NT2/D1 (cell line): ENCODE results near the gene SLC16A13.
"Not testable (repeated sequence)": the region's sequence is repeated elsewhere in the genome, so short reads cannot be mapped to it uniquely, and the experiment has no call there.

Experiments
- DNase-seq: peaks from one replicate; pipeline ENCODE4 v3.0.0-alpha.2; 2011; ENCODE audit warnings: low read depth, low spot score
- H3K27me3 ChIP-seq: 2 replicates; pipeline ENCODE4 v1.6.0; 2011; ENCODE audit warnings: mild to moderate bottlenecking; ENCODE audit not compliant: insufficient read length, insufficient read depth
- H3K36me3 ChIP-seq: 2 replicates; pipeline ENCODE4 v1.6.1; 2011; ENCODE audit warnings: mild to moderate bottlenecking, low read length, mixed read lengths; ENCODE audit not compliant: insufficient read depth, insufficient read length
- H3K4me1 ChIP-seq: 2 replicates; pipeline ENCODE4 v1.5.1; 2011; ENCODE audit not compliant: insufficient read depth, insufficient read length
- H3K4me3 ChIP-seq: 2 replicates; pipeline ENCODE4 v1.5.1; 2011; ENCODE audit warnings: low read depth; ENCODE audit not compliant: insufficient read length
- H3K9ac ChIP-seq: 2 replicates; pipeline ENCODE4 v1.6.0; 2011; ENCODE audit warnings: low read depth; ENCODE audit not compliant: insufficient read length
- H3K9me3 ChIP-seq: 2 replicates; pipeline ENCODE4 v1.5.1; 2011; ENCODE audit warnings: mild to moderate bottlenecking, low read length; ENCODE audit not compliant: insufficient read depth
- SUZ12 ChIP-seq: IDR thresholded peaks from 2 replicates; pipeline ENCODE4 v1.6.1; 2011; ENCODE audit not compliant: insufficient read length, insufficient read depth; ENCODE audit errors: extremely low read depth
- YY1 ChIP-seq: IDR thresholded peaks from 2 replicates; pipeline ENCODE4 v1.6.1; 2011; ENCODE audit not compliant: insufficient read length, insufficient read depth
- ZNF274 ChIP-seq: IDR thresholded peaks from 2 replicates; pipeline ENCODE4 v1.6.1; 2011; ENCODE audit warnings: mild to moderate bottlenecking, low read depth, low read length

SLC16A13 gene, protein sequence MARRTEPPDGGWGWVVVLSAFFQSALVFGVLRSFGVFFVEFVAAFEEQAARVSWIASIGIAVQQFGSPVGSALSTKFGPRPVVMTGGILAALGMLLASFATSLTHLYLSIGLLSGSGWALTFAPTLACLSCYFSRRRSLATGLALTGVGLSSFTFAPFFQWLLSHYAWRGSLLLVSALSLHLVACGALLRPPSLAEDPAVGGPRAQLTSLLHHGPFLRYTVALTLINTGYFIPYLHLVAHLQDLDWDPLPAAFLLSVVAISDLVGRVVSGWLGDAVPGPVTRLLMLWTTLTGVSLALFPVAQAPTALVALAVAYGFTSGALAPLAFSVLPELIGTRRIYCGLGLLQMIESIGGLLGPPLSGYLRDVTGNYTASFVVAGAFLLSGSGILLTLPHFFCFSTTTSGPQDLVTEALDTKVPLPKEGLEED

DNA sequence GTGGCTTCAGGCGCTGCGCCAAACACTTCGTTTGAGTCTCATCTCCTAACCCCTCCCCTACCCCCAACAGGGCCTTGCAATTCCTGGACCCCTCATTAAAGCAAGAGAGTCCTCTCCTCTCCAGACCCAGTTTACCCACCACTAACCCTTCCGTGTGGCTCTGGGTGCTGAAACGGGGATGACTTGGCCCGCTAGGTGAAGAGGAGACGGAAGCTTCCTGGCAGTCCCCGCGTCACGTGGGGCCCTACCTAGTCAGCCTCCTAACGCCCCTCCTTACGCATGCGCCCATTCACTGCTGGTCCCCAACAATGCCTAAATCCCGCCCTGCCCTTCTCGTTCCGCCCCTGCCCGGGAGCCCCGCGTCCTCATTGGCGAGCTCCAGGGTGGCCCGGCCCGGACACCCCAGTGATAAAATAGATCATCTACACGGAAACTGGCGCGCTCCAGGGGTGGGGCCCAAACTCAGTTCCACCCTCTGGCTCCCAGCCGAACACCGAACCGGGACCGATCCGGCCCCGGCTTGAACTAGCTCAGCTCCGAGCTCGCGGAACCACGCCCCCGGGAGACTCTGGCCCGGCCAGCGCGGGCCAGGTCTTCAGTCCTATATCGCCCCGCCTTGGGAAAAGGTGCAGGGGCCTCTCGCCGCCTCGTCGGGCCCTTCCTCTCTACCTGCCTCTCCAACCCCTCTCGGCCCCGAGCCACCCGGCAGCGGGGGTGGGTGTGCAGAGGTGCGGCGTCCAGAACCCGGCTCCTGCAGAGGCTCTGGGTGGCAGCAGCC, at the start of gene SLC16A13:
TSS of gene SLC16A13 (plus strand) at position 425 of the 778 bp plus-strand sequence. CDS start 368 bp downstream, outside the sequence.
- Histone ChIP-seq H3K9me3 (no peaks in the 10 kb centered on the region), H3K9ac (peak within 1 kb of the TSS; percentile 86), H3K4me1 (peaks cover 7% of the 10 kb centered on the region), H3K36me3 (no peaks in the 10 kb centered on the region), H3K4me3 (peak within 1 kb of the TSS; percentile 80), H3K27me3 (no peaks in the 10 kb centered on the region)
- DNase-seq: peak; percentile 84
- TF ChIP-seq ZNF274 (no peak), SUZ12 (no peak), YY1 (no peak)

DNA sequence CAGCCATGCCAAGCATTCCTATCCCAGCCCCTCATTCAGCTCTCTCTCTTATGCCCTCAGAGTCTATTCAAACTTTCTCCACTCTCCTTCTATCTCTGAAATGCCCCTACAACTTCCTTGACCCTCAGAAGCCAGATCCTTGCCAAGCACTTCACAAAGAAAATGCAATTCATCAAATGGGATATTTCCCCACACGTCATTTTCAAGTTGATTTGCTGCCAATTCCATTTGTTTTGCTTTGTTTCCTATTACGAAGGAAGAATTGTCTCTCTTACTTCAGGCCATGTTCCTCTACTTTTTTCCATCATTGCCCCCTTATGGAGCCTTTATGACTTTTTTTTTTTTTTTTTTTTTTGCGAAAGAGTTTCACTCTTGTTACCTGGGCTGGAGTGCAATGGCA, 49.1 kb upstream of the SLC16A13 start:
- H3K4me1 ChIP-seq: no peaks in the 10 kb centered on the region
- no peak for DNase-seq

DNA sequence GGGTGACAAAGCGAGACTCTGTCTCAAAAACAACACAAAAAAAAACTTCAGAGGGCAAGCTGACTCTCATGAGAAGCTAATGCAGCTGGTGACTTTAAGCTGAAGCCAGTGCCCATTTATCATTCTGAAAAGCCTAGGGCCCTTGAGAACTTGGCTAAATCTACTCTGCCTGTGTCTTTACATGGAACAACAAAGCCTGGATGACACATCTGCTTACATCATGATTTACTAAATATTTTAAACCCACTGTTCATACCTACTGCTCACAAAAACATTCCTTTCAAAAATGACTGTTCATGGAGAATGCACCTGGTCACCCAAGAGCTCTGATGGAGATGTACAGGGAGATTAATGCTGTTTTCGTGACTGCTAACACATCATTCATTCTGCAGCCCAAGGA, 46.0 kb upstream of the SLC16A13 start:
- Histone ChIP-seq H3K9me3 (no peaks in the 10 kb centered on the region), H3K27me3 (no peaks in the 10 kb centered on the region), H3K36me3 (no peaks in the 10 kb centered on the region), H3K4me1 (no peaks in the 10 kb centered on the region), H3K4me3 (no peak overlapping the region), H3K9ac (no peak overlapping the region)
- no peak for DNase-seq
- TF ChIP-seq YY1 (no peak), SUZ12 (no peak)

More for the DNA sequence above, 49.1 kb upstream of the SLC16A13 start:
- TF ChIP-seq SUZ12 (no peak), YY1 (no peak), ZNF274 (no peak)
- H3K9me3 ChIP-seq: no peaks in the 10 kb centered on the region
- H3K9ac ChIP-seq: no peak overlapping the region
- H3K4me3 ChIP-seq: no peak overlapping the region
- no peaks in the 10 kb centered on the region for H3K36me3 ChIP-seq
- no peaks in the 10 kb centered on the region for H3K27me3 ChIP-seq

DNA sequence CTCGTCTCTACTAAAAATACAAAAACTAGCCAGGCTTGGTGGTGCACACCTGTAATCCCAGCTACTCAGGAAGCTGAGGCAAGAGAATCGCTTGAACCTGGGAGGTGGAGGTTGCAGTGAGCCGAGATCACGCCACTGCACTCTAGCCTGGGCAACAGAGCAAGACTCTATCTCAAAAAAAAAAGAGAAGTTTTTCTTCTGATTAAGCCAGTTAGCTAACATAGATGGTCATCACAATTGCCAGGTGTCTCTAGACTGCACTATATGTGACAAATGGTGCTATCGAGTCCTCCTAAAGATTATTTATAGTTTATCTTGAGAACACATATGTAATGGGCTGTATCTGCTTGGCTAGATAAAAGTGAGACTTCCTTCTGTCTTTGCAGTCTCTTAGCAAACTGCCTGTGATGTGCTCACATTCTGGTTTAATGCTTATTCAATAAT, 42.2 kb upstream of the SLC16A13 start:
- not testable (repeated sequence) for H3K4me3 ChIP-seq, H3K36me3 ChIP-seq, H3K4me1 ChIP-seq, H3K9me3 ChIP-seq, H3K27me3 ChIP-seq, DNase-seq, H3K9ac ChIP-seq

DNA sequence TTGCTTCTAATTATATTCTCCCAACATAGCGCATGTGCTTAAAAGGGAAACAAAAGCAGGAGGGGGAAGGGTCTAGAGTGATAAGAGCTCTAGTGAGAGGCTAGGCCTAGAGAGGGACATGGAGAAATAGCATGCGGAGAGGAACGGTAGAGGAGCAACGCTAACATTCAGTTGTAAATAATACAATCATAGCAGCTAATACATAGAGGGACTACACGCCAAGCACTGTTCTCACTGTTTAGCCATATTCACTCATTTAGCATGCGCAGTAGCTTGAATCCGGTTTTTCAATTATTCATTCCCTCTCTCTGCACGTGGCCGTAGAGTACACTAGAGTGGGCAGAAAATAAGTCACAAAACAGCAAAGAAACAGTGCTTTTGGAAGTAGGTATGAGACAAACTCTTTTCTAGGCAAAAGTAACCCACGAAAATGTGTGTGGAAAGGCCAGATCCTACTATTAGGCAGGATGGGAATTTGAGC, 41.7 kb upstream of the SLC16A13 start:
- no peak for TF ChIP-seq SUZ12
- TF ChIP-seq ZNF274: no peak
- TF ChIP-seq YY1: no peak
- Histone ChIP-seq H3K4me1 (peaks cover 5% of the 10 kb centered on the region), H3K9ac (no peak overlapping the region), H3K36me3 (peaks cover 5% of the 10 kb centered on the region), H3K4me3 (no peak overlapping the region), H3K9me3 (no peaks in the 10 kb centered on the region), H3K27me3 (no peaks in the 10 kb centered on the region)
- DNase-seq: no peak

DNA sequence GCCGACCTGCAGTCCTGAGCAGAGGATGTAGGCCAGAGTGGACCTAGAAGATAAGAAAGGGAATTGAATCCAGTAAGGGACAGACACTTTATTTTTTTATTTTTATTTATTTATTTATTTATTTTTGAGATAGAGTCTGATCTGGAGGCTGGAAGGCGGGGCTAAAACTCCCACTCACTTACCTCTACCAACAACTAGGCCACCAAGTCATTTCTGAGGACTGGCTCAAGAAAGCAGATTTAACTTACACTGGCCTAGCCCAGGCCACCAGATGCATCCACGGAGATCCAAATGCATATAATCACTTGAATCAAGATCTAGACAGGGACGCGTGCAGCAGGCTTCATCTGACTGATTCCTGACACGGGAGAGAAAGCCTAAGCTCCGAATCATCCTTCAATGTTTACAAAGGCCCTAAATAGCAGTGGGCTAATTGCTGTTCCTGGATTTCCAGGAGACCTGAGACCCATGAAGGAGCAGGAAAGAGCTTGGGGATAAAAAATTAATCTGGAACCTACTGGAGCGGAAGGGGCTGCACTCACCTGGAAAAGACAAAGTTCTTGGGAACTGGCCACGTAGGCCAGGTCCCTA, 41.1 kb upstream of the SLC16A13 start:
- peak overlapping the region; percentile 72 for H3K9ac ChIP-seq

More for the DNA sequence above, 41.1 kb upstream of the SLC16A13 start:
- TF ChIP-seq ZNF274 (no peak), SUZ12 (no peak), YY1 (no peak)
- Histone ChIP-seq H3K27me3 (no peaks in the 10 kb centered on the region), H3K4me1 (peaks cover 5% of the 10 kb centered on the region), H3K4me3 (peak overlapping the region; percentile 41), H3K9me3 (no peaks in the 10 kb centered on the region), H3K36me3 (peaks cover 7% of the 10 kb centered on the region)
- DNase-seq: no peak
